Measurements from ENCODE around the gene CCDC106.

- TF ChIP-seq CTCF (IDR thresholded peaks at IDR 0.05) (no peak), POLR2A (IDR thresholded peaks at IDR 0.05) (no peak)
These were observed 4.2 kb upstream of the CCDC106 start for GRCh38 chr19:55643887-55644176.

Measured in adrenal gland (tissue), 5 donors.